WTC11 (cell line): ENCODE data around the gene MED12. TPM values are rescaled to one million over a fixed set of nuclear protein-coding genes. Genes with fewer than 3 reads are reported as not detected.

ENCODE experiments used
- ATAC-seq: fragments of 200-7000 bp; cut with Tn5 transposase; 2 replicates; pipeline ENCODE4 v1.10.0; 2021; ENCODE audit warnings: mild to moderate bottlenecking, moderate library complexity
- CTCF ChIA-PET: fragments of 300-600 bp; sonication (Branson Sonifier 250); formaldehyde crosslinking; loops from one replicate; lab custom pipeline; 2021; ENCODE audit warnings: antibody characterized with exemption; lab: Charles Lee
- POLR2A ChIA-PET: fragments of 350-600 bp; sonication (Branson Sonifier 250); formaldehyde crosslinking; loops from one replicate; lab custom pipeline; 2021; ENCODE audit warnings: antibody characterized with exemption; lab: Charles Lee
- DNase-seq: peaks from one replicate; pipeline ENCODE4 v3.0.0; 2021; ENCODE audit warnings: low spot score
- H3K27ac Mint-ChIP-seq: 2 replicates; pipeline ENCODE4 v1.8.0; 2021; ENCODE audit warnings: mixed read lengths
- H3K27me3 Mint-ChIP-seq: 2 replicates; pipeline ENCODE4 v1.8.0; 2021; ENCODE audit warnings: low read depth, mild to moderate bottlenecking, moderate library complexity, mixed read lengths
- H3K36me3 Mint-ChIP-seq: 2 replicates; pipeline ENCODE4 v1.8.0; 2021; ENCODE audit warnings: mixed read lengths
- H3K4me1 Mint-ChIP-seq: 2 replicates; pipeline ENCODE4 v1.8.0; 2022; ENCODE audit warnings: mixed read lengths
- H3K4me3 Mint-ChIP-seq: 2 replicates; pipeline ENCODE4 v1.8.0; 2021; ENCODE audit warnings: mild to moderate bottlenecking, moderate library complexity, mixed read lengths
- H3K9me3 Mint-ChIP-seq: 2 replicates; pipeline ENCODE4 v1.8.0; 2021; ENCODE audit warnings: mixed read lengths
- ATF1 ChIP-seq: sonication (generic); formaldehyde crosslinking; IDR thresholded peaks from 2 replicates; pipeline ENCODE4 v1.8.1; 2023; ENCODE audit warnings: mild to moderate bottlenecking, moderate library complexity, missing genetic modification reagents
- FOXK1 ChIP-seq: sonication (generic); formaldehyde crosslinking; IDR thresholded peaks from 2 replicates; pipeline ENCODE4 v1.8.0; 2022; ENCODE audit warnings: mild to moderate bottlenecking, moderate library complexity, missing genetic modification reagents
- FOXP4 ChIP-seq: sonication (generic); formaldehyde crosslinking; IDR thresholded peaks from 2 replicates; pipeline ENCODE4 v1.8.0; 2022; ENCODE audit warnings: mild to moderate bottlenecking, missing genetic modification reagents
- GABPB1 ChIP-seq: sonication (generic); formaldehyde crosslinking; IDR thresholded peaks from 2 replicates; pipeline ENCODE4 v1.8.1; 2023; ENCODE audit warnings: mild to moderate bottlenecking, missing genetic modification reagents
- HMGA2 ChIP-seq: fragments of 250-450 bp; sonication (Bioruptor Pico); IDR thresholded peaks from 2 replicates; pipeline ENCODE4 v1.4.0; 2021; ENCODE audit warnings: mild to moderate bottlenecking, moderate library complexity
- JUN ChIP-seq: sonication (generic); formaldehyde crosslinking; IDR thresholded peaks from 2 replicates; pipeline ENCODE4 v1.8.0; 2023; ENCODE audit warnings: mild to moderate bottlenecking, missing genetic modification reagents
- NFATC4 ChIP-seq: fragments of 250-450 bp; sonication (Bioruptor Pico); IDR thresholded peaks from 2 replicates; pipeline ENCODE4 v1.9.0; 2021; ENCODE audit warnings: mild to moderate bottlenecking
- RORB ChIP-seq: fragments of 250-450 bp; sonication (Bioruptor Pico); IDR thresholded peaks from 2 replicates; pipeline ENCODE4 v1.9.0; 2021; ENCODE audit warnings: mild to moderate bottlenecking
- SMAD4 ChIP-seq: sonication (generic); formaldehyde crosslinking; IDR thresholded peaks from 2 replicates; pipeline ENCODE4 v1.8.0; 2022; ENCODE audit warnings: mild to moderate bottlenecking, missing genetic modification reagents
- TP53 ChIP-seq: sonication (generic); formaldehyde crosslinking; IDR thresholded peaks from 2 replicates; pipeline ENCODE4 v1.8.1; 2023; ENCODE audit warnings: mild to moderate bottlenecking, missing genetic modification reagents
- ZNF396 ChIP-seq: fragments of 250-450 bp; sonication (Bioruptor Pico); IDR thresholded peaks from 2 replicates; pipeline ENCODE4 v1.8.0; 2021; ENCODE audit warnings: mild to moderate bottlenecking, moderate library complexity, borderline replicate concordance
- ZNF416 ChIP-seq: fragments of 250-450 bp; sonication (Bioruptor Pico); IDR thresholded peaks from 2 replicates; pipeline ENCODE4 v1.9.0; 2021; ENCODE audit warnings: mild to moderate bottlenecking, inconsistent platforms
- ZNF425 ChIP-seq: fragments of 250-450 bp; sonication (Bioruptor Pico); conservative IDR thresholded peaks from 2 replicates; pipeline ENCODE4 v1.9.0; 2021; ENCODE audit warnings: mild to moderate bottlenecking
- ZNF671 ChIP-seq: fragments of 250-450 bp; sonication (Bioruptor Pico); IDR thresholded peaks from 2 replicates; pipeline ENCODE4 v1.8.0; 2021; ENCODE audit warnings: mild to moderate bottlenecking
- total RNA-seq: library from RNA; stranded (reverse); gene quantifications from 3 replicates; pipeline ENCODE4 v1.2.3, GENCODE V29; 2021
- TF ChIP-seq, protein P1 (sequence below): sonication (generic); formaldehyde crosslinking; IDR thresholded peaks from 2 replicates; pipeline ENCODE4 v1.8.1; 2023; ENCODE audit warnings: mild to moderate bottlenecking, missing genetic modification reagents, moderate library complexity
- TF ChIP-seq, protein P2 (sequence below): sonication (generic); formaldehyde crosslinking; IDR thresholded peaks from 2 replicates; pipeline ENCODE4 v1.8.1; 2022; ENCODE audit warnings: missing genetic modification reagents, borderline replicate concordance
- TF ChIP-seq, protein P3 (sequence below): fragments of 250-450 bp; sonication (Bioruptor Pico); IDR thresholded peaks from 2 replicates; pipeline ENCODE4 v1.9.0; 2021; ENCODE audit warnings: mild to moderate bottlenecking, borderline replicate concordance
- TF ChIP-seq, protein P4 (sequence below): sonication (generic); formaldehyde crosslinking; conservative IDR thresholded peaks from 2 replicates; pipeline ENCODE4 v1.8.1; 2023; ENCODE audit warnings: mild to moderate bottlenecking, low read depth, missing genetic modification reagents, moderate library complexity
- TF ChIP-seq, protein P5 (sequence below): sonication (generic); formaldehyde crosslinking; conservative IDR thresholded peaks from 2 replicates; pipeline ENCODE4 v1.8.1; 2022; ENCODE audit warnings: mild to moderate bottlenecking, missing genetic modification reagents

MED12 gene
- total RNA-seq, 1 experiment from 2014 or later: 35.6 TPM

DNA sequence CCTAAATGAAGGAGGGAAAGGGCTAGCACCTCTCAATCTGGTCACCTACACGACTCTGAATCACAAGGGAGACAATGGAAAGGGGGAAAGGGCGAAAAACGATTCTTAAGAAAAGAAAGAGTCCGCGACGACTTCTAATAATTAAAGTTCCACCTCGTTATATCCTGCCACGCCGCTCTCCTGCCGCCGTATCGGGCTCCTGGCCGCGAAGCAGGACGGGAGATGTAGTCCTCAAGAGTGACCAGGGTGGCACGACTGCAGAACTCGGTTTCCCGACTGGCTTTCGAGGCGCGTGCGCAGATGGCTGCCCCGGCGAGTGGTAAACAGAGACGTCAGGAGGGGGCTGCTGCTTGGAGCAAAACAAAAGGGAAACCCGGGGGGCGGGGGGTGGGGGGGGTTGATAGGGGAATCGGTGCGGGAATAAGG lies 22.8 kb upstream of the MED12 start, which contains the start of gene FOXO4:
TSS of gene FOXO4 (plus strand) at position 297 of the 426 bp plus-strand sequence. CDS start 678 bp downstream, outside the sequence.
- no peaks in the 10 kb centered on the region for H3K36me3 Mint-ChIP-seq
- no peak for TF ChIP-seq JUN
- TF ChIP-seq FOXK1 (CRISPR knock-in tag): peak; percentile 77
- no peak for TF ChIP-seq GABPB1
- TF ChIP-seq, protein P1, sequence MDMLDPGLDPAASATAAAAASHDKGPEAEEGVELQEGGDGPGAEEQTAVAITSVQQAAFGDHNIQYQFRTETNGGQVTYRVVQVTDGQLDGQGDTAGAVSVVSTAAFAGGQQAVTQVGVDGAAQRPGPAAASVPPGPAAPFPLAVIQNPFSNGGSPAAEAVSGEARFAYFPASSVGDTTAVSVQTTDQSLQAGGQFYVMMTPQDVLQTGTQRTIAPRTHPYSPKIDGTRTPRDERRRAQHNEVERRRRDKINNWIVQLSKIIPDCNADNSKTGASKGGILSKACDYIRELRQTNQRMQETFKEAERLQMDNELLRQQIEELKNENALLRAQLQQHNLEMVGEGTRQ: no peak
- peaks cover 38% of the 10 kb centered on the region for H3K4me1 Mint-ChIP-seq
- CTCF ChIA-PET: no interaction called here
- peak; percentile 67 for ATAC-seq
- DNase-seq: peak; percentile 90
- H3K27me3 Mint-ChIP-seq: no peaks in the 10 kb centered on the region; the same call in 1 of the 2 replicates
- H3K27ac Mint-ChIP-seq: peak within 1 kb of the TSS; percentile 99
- no peaks in the 10 kb centered on the region for H3K9me3 Mint-ChIP-seq
- H3K4me3 Mint-ChIP-seq: peak within 1 kb of the TSS; percentile 99
- POLR2A ChIA-PET: interaction anchor here (0.9 kb wide), 1 partner anchor 28 kb away, joined by 11 read pairs; the partner anchor contains the start of gene SNX12

DNA sequence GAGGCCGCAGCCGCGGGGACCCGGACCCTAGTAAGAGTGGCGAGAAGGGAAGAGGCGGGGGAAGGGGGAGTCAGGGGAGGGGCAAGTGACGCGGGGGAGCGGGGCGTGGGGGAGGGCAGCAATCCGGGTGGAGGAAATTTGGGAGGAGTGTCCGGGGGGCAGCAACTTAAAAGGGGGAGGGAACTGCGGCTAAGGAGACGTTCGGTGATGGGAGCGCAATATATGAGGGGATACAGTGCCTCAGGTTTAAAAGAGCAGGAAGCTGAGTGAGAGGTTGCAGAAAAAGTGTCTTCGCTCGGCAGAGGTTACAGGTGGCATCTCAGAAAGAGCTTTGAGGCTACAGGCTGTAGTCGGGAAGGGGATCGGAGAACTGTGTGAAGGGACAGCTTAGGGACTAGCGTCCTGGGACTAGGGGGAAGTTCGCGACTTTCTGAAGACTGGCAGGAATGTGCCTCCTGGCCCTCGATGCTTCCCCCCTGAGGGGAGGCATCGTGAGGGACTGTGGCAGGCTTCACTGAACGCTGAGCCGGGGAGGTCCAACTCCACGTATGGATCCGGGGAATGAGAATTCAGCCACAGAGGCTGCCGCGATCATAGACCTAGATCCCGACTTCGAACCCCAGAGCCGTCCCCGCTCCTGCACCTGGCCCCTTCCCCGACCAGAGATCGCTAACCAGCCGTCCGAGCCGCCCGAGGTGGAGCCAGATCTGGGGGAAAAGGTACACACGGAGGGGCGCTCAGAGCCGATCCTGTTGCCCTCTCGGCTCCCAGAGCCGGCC lies 22.2 kb upstream of the MED12 start:
- Mint-ChIP-seq H3K9me3 (no peaks in the 10 kb centered on the region), H3K36me3 (no peaks in the 10 kb centered on the region), H3K4me1 (peaks cover 43% of the 10 kb centered on the region), H3K27ac (peak overlapping the region; percentile 99), H3K27me3 (no peaks in the 10 kb centered on the region; the same call in 1 of the 2 replicates), H3K4me3 (peak overlapping the region; percentile 99)
- DNase-seq: peak; percentile 24
- peak; percentile 24 for ATAC-seq
- CTCF ChIA-PET: no interaction called here
- POLR2A ChIA-PET: interaction anchor here (0.9 kb wide), 1 partner anchor 28 kb away, joined by 11 read pairs; the partner anchor contains the start of gene SNX12
- TF ChIP-seq HMGA2 (CRISPR knock-in tag) (no peak), ZNF425 (CRISPR knock-in tag) (no peak), NFATC4 (no peak), ZNF396 (CRISPR knock-in tag) (no peak), TP53 (CRISPR knock-in tag) (no peak), ZNF416 (CRISPR knock-in tag) (no peak), RORB (CRISPR knock-in tag) (no peak), FOXP4 (CRISPR knock-in tag) (no peak), ATF1 (CRISPR knock-in tag) (no peak), SMAD4 (no peak), ZNF671 (CRISPR knock-in tag) (no peak)
- TF ChIP-seq, protein P2, sequence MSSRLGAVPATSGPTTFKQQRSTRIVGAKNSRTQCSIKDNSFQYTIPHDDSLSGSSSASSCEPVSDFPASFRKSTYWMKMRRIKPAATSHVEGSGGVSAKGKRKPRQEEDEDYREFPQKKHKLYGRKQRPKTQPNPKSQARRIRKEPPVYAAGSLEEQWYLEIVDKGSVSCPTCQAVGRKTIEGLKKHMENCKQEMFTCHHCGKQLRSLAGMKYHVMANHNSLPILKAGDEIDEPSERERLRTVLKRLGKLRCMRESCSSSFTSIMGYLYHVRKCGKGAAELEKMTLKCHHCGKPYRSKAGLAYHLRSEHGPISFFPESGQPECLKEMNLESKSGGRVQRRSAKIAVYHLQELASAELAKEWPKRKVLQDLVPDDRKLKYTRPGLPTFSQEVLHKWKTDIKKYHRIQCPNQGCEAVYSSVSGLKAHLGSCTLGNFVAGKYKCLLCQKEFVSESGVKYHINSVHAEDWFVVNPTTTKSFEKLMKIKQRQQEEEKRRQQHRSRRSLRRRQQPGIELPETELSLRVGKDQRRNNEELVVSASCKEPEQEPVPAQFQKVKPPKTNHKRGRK (CRISPR knock-in tag): no peak
- TF ChIP-seq, protein P3, sequence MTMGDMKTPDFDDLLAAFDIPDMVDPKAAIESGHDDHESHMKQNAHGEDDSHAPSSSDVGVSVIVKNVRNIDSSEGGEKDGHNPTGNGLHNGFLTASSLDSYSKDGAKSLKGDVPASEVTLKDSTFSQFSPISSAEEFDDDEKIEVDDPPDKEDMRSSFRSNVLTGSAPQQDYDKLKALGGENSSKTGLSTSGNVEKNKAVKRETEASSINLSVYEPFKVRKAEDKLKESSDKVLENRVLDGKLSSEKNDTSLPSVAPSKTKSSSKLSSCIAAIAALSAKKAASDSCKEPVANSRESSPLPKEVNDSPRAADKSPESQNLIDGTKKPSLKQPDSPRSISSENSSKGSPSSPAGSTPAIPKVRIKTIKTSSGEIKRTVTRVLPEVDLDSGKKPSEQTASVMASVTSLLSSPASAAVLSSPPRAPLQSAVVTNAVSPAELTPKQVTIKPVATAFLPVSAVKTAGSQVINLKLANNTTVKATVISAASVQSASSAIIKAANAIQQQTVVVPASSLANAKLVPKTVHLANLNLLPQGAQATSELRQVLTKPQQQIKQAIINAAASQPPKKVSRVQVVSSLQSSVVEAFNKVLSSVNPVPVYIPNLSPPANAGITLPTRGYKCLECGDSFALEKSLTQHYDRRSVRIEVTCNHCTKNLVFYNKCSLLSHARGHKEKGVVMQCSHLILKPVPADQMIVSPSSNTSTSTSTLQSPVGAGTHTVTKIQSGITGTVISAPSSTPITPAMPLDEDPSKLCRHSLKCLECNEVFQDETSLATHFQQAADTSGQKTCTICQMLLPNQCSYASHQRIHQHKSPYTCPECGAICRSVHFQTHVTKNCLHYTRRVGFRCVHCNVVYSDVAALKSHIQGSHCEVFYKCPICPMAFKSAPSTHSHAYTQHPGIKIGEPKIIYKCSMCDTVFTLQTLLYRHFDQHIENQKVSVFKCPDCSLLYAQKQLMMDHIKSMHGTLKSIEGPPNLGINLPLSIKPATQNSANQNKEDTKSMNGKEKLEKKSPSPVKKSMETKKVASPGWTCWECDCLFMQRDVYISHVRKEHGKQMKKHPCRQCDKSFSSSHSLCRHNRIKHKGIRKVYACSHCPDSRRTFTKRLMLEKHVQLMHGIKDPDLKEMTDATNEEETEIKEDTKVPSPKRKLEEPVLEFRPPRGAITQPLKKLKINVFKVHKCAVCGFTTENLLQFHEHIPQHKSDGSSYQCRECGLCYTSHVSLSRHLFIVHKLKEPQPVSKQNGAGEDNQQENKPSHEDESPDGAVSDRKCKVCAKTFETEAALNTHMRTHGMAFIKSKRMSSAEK (CRISPR knock-in tag): no peak
- TF ChIP-seq, protein P4, sequence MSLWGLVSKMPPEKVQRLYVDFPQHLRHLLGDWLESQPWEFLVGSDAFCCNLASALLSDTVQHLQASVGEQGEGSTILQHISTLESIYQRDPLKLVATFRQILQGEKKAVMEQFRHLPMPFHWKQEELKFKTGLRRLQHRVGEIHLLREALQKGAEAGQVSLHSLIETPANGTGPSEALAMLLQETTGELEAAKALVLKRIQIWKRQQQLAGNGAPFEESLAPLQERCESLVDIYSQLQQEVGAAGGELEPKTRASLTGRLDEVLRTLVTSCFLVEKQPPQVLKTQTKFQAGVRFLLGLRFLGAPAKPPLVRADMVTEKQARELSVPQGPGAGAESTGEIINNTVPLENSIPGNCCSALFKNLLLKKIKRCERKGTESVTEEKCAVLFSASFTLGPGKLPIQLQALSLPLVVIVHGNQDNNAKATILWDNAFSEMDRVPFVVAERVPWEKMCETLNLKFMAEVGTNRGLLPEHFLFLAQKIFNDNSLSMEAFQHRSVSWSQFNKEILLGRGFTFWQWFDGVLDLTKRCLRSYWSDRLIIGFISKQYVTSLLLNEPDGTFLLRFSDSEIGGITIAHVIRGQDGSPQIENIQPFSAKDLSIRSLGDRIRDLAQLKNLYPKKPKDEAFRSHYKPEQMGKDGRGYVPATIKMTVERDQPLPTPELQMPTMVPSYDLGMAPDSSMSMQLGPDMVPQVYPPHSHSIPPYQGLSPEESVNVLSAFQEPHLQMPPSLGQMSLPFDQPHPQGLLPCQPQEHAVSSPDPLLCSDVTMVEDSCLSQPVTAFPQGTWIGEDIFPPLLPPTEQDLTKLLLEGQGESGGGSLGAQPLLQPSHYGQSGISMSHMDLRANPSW (CRISPR knock-in tag): no peak
- TF ChIP-seq, protein P5, sequence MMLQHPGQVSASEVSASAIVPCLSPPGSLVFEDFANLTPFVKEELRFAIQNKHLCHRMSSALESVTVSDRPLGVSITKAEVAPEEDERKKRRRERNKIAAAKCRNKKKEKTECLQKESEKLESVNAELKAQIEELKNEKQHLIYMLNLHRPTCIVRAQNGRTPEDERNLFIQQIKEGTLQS (CRISPR knock-in tag): no peak
